Stimulated activated CD4-positive, alpha-beta T cell treated with anti-CD3 and anti-CD28 coated beads, Interleukin-15, amount 100 ng/mL, for 48 hours (primary cell): Measurements from ENCODE around the gene NFE2L1.

ENCODE experiments used
- DNase-seq, 2 donors: peaks; one replicate each; pipeline ENCODE4 v3.0.0-alpha.2; 2020; ENCODE audit warnings: low read depth in 2 of 2

NFE2L1 gene

DNA sequence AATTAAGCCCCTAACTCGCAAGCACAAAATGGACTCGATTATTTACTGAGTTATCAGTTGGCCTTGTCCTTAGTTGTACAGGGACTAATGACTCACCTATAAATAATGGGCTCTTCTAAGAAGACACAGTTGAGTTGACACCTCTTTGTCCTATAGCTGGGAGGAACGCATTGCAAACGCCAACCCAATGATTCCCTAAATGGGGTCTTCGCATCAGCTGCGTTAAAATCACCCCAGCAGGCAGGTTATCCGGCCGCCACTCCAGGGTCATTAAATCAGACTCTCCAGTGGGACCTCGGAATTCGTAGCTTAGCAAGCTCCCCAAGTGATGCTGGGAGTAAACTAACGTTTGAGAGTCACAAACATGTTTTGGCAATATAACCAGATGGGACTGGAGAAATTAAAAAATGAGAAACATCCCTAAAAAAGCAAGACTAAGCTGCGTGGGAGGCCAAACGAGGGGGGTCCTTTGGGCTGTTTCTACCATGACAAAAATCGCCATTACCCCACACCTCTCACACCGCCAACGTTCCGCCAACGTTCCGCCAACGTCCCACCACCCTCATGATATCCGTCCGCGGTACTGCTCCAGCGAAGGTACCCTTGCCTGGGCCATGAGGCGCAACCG lies 932 bp upstream of the NFE2L1 start:
- DNase-seq: no peak

DNA sequence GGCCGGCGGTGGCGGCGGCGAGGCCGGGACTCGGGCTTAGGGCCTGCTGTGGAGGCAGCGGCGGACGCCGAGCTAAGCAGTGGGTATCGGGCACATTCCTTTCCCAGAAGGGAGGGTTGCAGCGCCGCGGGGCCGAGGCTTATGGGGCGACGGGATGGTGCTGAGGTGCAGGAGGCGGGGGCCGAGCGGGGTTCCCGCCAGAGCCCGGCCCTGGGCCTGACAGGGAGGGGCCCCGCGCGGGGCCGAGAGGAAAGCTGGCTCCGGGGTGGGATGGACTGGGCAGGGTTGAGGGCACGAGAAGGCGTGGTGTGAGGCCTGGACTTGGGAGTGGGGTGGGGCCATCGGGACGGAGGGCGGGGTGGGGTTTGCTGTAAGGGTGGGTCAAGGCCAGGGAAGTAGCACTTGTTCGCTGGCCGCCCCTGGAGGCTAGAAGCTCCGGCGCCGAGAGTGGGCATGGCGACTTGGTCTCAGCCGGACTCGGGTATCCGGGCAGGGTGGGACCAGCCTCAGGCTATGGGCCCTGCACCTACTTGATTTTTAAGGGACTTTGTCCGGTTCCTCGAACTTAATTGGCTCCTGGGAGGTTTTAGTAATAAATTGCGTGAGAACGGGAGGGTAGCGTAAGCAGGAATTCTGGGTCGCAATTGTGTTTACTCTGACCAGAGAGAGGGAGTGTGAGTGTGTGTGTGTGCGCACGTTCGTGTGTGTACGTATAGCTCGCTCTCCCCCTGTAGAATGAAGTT lies 396 bp downstream of the NFE2L1 start:
- no peak for DNase-seq

DNA sequence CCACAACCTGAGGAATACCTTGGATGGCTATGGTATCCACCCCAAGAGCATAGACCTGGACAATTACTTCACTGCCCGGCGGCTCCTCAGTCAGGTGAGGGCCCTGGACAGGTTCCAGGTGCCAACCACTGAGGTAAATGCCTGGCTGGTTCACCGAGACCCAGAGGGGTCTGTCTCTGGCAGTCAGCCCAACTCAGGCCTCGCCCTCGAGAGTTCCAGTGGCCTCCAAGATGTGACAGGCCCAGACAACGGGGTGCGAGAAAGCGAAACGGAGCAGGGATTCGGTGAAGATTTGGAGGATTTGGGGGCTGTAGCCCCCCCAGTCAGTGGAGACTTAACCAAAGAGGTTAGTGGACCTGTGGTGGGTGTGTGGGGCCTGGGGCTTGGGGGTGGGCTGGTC lies 3.1 kb downstream of the NFE2L1 start:
- no peak for DNase-seq

- no peak for DNase-seq
Measured at GRCh38 chr17:48051706-48052486, 3.7 kb downstream of the NFE2L1 start.

- no peak for DNase-seq
Measured at GRCh38 chr17:48052956-48053757, 5.0 kb downstream of the NFE2L1 start.

- no peak for DNase-seq
Measured at GRCh38 chr17:48053758-48054237, 5.6 kb downstream of the NFE2L1 start.

GRCh38 chr17:48054238-48055185 lies 6.4 kb downstream of the NFE2L1 start:
- no peak for DNase-seq

- peak; percentile 41 for DNase-seq
Measured at GRCh38 chr17:48055531-48056245, 7.5 kb downstream of the NFE2L1 start.

DNA sequence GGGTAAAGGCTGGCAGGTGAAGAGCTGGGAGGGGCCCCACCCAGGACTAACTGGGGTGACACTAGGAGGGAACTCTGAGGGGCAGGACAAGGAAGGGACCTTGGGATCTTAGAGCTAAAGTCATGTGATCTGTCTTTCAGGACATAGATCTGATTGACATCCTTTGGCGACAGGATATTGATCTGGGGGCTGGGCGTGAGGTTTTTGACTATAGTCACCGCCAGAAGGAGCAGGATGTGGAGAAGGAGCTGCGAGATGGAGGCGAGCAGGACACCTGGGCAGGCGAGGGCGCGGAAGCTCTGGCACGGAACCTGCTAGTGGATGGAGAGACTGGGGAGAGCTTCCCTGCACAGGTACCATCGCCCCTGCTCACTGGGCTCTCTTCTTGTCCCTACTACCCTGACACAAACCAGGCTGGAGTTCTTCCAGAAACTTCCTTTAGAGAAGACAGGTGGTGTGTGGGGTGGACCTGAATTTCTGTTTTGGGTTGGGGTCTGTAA lies 8.1 kb downstream of the NFE2L1 start:
- DNase-seq: no peak

- DNase-seq: no peak
Measured at GRCh38 chr17:48056879-48057278, 8.7 kb downstream of the NFE2L1 start.

- no peak for DNase-seq
Measured at GRCh38 chr17:48057626-48058025, 9.5 kb downstream of the NFE2L1 start.

DNA sequence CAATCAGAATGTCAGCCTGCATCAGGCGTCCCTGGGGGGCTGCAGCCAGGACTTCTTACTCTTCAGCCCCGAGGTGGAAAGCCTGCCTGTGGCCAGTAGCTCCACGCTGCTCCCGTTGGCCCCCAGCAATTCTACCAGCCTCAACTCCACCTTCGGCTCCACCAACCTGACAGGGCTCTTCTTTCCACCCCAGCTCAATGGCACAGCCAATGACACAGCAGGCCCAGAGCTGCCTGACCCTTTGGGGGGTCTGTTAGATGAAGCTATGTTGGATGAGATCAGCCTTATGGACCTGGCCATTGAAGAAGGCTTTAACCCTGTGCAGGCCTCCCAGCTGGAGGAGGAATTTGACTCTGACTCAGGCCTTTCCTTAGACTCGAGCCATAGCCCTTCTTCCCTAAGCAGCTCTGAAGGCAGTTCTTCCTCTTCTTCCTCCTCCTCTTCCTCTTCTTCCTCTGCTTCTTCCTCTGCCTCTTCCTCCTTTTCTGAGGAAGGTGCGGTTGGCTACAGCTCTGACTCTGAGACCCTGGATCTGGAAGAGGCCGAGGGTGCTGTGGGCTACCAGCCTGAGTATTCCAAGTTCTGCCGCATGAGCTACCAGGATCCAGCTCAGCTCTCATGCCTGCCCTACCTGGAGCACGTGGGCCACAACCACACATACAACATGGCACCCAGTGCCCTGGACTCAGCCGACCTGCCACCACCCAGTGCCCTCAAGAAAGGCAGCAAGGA lies 10.4 kb downstream of the NFE2L1 start:
- no peak for DNase-seq

GRCh38 chr17:48059125-48059668 lies 11.0 kb downstream of the NFE2L1 start:
- DNase-seq: no peak

DNA sequence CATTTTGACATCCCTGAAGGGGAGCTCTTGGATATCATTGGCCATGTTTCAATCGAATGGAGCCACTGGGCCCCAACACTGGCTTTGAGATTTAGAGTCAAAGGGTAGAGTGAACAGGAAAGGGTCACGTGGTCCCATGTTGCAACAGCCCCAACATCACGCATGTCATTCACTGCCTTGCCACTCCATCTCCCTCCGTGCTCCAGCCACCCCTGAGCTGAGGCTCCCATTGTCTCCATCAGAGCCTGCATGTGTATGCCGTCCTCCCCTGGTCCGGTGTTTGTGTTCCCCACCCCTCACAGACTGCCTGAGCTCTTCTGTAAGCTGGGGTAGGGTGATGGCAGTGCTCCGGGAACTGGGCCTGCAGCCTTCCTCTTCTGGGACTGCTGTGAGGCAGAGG lies 12.1 kb downstream of the NFE2L1 start:
- no peak for DNase-seq

GRCh38 chr17:48062273-48062672 lies 14.1 kb downstream of the NFE2L1 start:
- no peak for DNase-seq

DNA sequence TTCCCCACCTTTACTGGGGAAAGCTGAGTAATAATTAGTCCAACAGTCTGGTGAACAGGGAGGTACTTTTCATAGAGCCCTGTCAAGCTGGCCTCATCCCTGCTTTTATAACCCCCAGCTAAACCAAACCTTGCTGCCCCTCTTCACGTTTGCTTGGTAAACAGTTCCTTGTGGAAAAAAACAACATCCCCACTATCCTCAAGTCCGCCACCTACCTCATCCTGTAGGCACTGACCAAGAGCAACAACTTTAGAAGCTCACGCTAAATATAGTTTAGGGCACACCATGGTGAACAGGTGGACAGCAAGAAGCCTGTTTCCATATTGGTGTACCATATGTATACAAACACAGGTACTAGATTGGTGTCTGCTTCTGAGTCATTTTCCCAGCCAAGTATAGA lies 16.5 kb downstream of the NFE2L1 start:
- no peak for DNase-seq

- DNase-seq: no peak
Measured at GRCh38 chr17:48066192-48066591, 18.0 kb downstream of the NFE2L1 start.

- DNase-seq: no peak
Measured at GRCh38 chr17:48066656-48067055, 18.5 kb downstream of the NFE2L1 start.

DNA sequence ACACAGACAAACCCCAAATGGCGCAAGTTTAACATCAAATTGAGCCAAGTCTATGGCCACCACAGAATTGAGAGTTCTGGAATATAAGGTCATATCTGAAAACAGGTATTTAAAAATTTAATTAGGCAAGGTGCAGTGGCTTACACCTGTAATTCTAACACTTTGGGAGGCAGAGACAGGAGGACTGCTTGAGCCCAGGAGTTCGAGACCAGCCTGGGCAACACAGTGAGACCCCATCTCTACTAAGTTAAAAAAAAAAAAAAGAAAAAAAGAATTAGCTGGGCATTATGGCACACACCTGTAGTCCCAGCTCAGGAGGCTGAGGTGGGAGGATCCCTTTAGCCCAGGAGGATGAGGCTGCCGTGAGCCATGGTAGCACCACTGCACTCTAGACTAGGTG lies 19.1 kb downstream of the NFE2L1 start:
- DNase-seq: no peak
